H9 (cell line): ENCODE results near the gene RAB27A. TPM values are rescaled to one million over a fixed set of nuclear protein-coding genes. Genes with fewer than 3 reads are reported as not detected.
"Not testable (repeated sequence)": the region's sequence is repeated elsewhere in the genome, so short reads cannot be mapped to it uniquely, and the experiment has no call there.

Source experiments
- DNase-seq: peaks from one replicate; pipeline ENCODE4 v3.0.0-alpha.2; 2017
- H2AFZ ChIP-seq: one replicate; pipeline ENCODE4 v1.6.1; 2013; ENCODE audit warnings: mild to moderate bottlenecking, low read length, control low read depth, moderate library complexity
- H2AK5ac ChIP-seq: 2 replicates; pipeline ENCODE4 v1.6.1; 2013; ENCODE audit warnings: low read length, control low read depth, mixed read lengths; ENCODE audit not compliant: insufficient read length
- H2BK120ac ChIP-seq: one replicate; pipeline ENCODE4 v1.6.1; 2013; ENCODE audit warnings: low read depth, mild to moderate bottlenecking, low read length, control low read depth, inconsistent platforms; ENCODE audit not compliant: poor library complexity, severe bottlenecking
- H2BK12ac ChIP-seq: 2 replicates; pipeline ENCODE4 v1.6.1; 2013; ENCODE audit warnings: low read length, control low read depth, mixed read lengths, low read depth; ENCODE audit not compliant: insufficient read length
- H2BK15ac ChIP-seq: 2 replicates; pipeline ENCODE4 v1.6.1; 2013; ENCODE audit warnings: low read depth, low read length, control low read depth
- H2BK20ac ChIP-seq: one replicate; pipeline ENCODE4 v1.6.1; 2013; ENCODE audit warnings: low read depth, mild to moderate bottlenecking, low read length, control low read depth, inconsistent platforms; ENCODE audit not compliant: poor library complexity, severe bottlenecking
- H2BK5ac ChIP-seq: 2 replicates; pipeline ENCODE4 v1.6.1; 2013; ENCODE audit warnings: low read length, control low read depth, mixed read lengths; ENCODE audit not compliant: insufficient read length
- H3K14ac ChIP-seq: 2 replicates; pipeline ENCODE4 v1.6.1; 2013; ENCODE audit warnings: low read length, control low read depth; ENCODE audit not compliant: insufficient read depth
- H3K18ac ChIP-seq: 2 replicates; pipeline ENCODE4 v1.6.1; 2013; ENCODE audit warnings: low read depth, mild to moderate bottlenecking, mixed read lengths, low read length, control low read depth; ENCODE audit not compliant: insufficient read length
- H3K23ac ChIP-seq: 2 replicates; pipeline ENCODE4 v1.6.1; 2013; ENCODE audit warnings: low read length, control low read depth, mixed read lengths, low read depth; ENCODE audit not compliant: insufficient read length
- H3K23me2 ChIP-seq: 2 replicates; pipeline ENCODE4 v1.6.1; 2013; ENCODE audit warnings: low read depth, mild to moderate bottlenecking, mixed read lengths, low read length, control low read depth; ENCODE audit not compliant: insufficient read length, poor library complexity, severe bottlenecking
- H3K27ac ChIP-seq: 2 replicates; pipeline ENCODE4 v1.5.1; 2013; ENCODE audit warnings: low read length, control low read depth, mixed read lengths, low read depth; ENCODE audit not compliant: insufficient read length
- H3K27me3 ChIP-seq: 2 replicates; pipeline ENCODE4 v1.6.1; 2013; ENCODE audit warnings: low read length, control low read depth, inconsistent platforms; ENCODE audit not compliant: insufficient read depth
- H3K4ac ChIP-seq: 2 replicates; pipeline ENCODE4 v1.6.1; 2013; ENCODE audit warnings: low read depth, mild to moderate bottlenecking, control low read depth, inconsistent platforms, low read length, moderate library complexity
- H3K4me1 ChIP-seq: 2 replicates; pipeline ENCODE4 v1.6.1; 2013; ENCODE audit warnings: low read length, control low read depth, inconsistent platforms; ENCODE audit not compliant: insufficient read depth
- H3K4me2 ChIP-seq: 2 replicates; pipeline ENCODE4 v1.6.1; 2013; ENCODE audit warnings: low read length, control low read depth, mixed read lengths; ENCODE audit not compliant: insufficient read length, insufficient read depth
- H3K56ac ChIP-seq: 2 replicates; pipeline ENCODE4 v1.6.1; 2013; ENCODE audit warnings: low read depth, mild to moderate bottlenecking, mixed read lengths, low read length, control low read depth; ENCODE audit not compliant: insufficient read length
- H3K79me1 ChIP-seq: 2 replicates; pipeline ENCODE4 v1.6.1; 2013; ENCODE audit warnings: low read depth, mild to moderate bottlenecking, moderate library complexity, low read length, control low read depth, inconsistent platforms; ENCODE audit not compliant: insufficient read depth, poor library complexity, severe bottlenecking
- H3K79me2 ChIP-seq: 2 replicates; pipeline ENCODE4 v1.6.1; 2013; ENCODE audit warnings: low read length, control low read depth, inconsistent platforms; ENCODE audit not compliant: insufficient read depth
- H3K9ac ChIP-seq: 2 replicates; pipeline ENCODE4 v1.6.1; 2013; ENCODE audit warnings: low read length, control low read depth, mixed read lengths; ENCODE audit not compliant: insufficient read length; ENCODE audit errors: extremely low read depth
- H3K9me3 ChIP-seq: one replicate; pipeline ENCODE4 v1.6.1; 2013; ENCODE audit warnings: low read depth, low read length, inconsistent platforms; ENCODE audit not compliant: control insufficient read depth
- H3T11ph ChIP-seq: one replicate; pipeline ENCODE4 v1.6.1; 2013; ENCODE audit warnings: mild to moderate bottlenecking, low read length, control low read depth, inconsistent platforms
- H4K20me1 ChIP-seq: one replicate; pipeline ENCODE4 v1.6.1; 2013; ENCODE audit not compliant: control insufficient read depth, insufficient read length, insufficient read depth
- H4K5ac ChIP-seq: 2 replicates; pipeline ENCODE4 v1.6.1; 2013; ENCODE audit warnings: low read depth, mild to moderate bottlenecking, mixed read lengths, low read length, control low read depth; ENCODE audit not compliant: insufficient read length
- H4K8ac ChIP-seq: replicated peaks from 2 replicates; pipeline ENCODE4 v1.6.1; 2013; ENCODE audit warnings: low read length, control low read depth, mixed read lengths, low read depth; ENCODE audit not compliant: insufficient read length
- H4K91ac ChIP-seq: 2 replicates; pipeline ENCODE4 v1.6.1; 2013; ENCODE audit warnings: low read depth, mild to moderate bottlenecking, moderate library complexity, mixed read lengths, low read length, control low read depth; ENCODE audit not compliant: insufficient read length
- H3K27ac Mint-ChIP-seq, 3 experiments: 2 replicates in 2 of 3; 3 replicates in 1 of 3; pipeline ENCODE4 v1.8.0; 2020 to 2021; ENCODE audit warnings: mixed read lengths in 3 of 3, mild to moderate bottlenecking in 1 of 3, moderate library complexity in 1 of 3
- H3K27me3 Mint-ChIP-seq: 2 replicates; pipeline ENCODE4 v1.8.0; 2021; ENCODE audit warnings: low read depth, mild to moderate bottlenecking, moderate library complexity, mixed read lengths
- H3K36me3 Mint-ChIP-seq, 3 experiments: 2 replicates in 2 of 3; 3 replicates in 1 of 3; pipeline ENCODE4 v1.8.0; 2020 to 2021; ENCODE audit warnings: low read depth in 3 of 3, mixed read lengths in 3 of 3; ENCODE audit not compliant: insufficient read depth in 1 of 3
- H3K4me1 Mint-ChIP-seq, 2 experiments: 2 replicates each; pipeline ENCODE4 v1.8.0; 2020; ENCODE audit warnings: mixed read lengths in 2 of 2
- H3K4me3 Mint-ChIP-seq, 2 experiments: 2 replicates in 1 of 2; 3 replicates in 1 of 2; pipeline ENCODE4 v1.8.0; 2020 to 2021; ENCODE audit warnings: mild to moderate bottlenecking in 2 of 2, mixed read lengths in 2 of 2, moderate library complexity in 1 of 2
- H3K9me3 Mint-ChIP-seq, 2 experiments: 2 replicates in 1 of 2; 3 replicates in 1 of 2; pipeline ENCODE4 v1.8.0; 2020; ENCODE audit warnings: mild to moderate bottlenecking in 2 of 2, mixed read lengths in 2 of 2, moderate library complexity in 1 of 2
- CTCF ChIP-seq: fragments of 200-600 bp; sonication (generic); conservative IDR thresholded peaks from 3 replicates; pipeline ENCODE4 v1.8.0; 2021; ENCODE audit warnings: antibody characterized with exemption, mild to moderate bottlenecking
- WGBS: extraction: QIAGEN DNeasy Blood & Tissue Kit; methylation state at CpG from one replicate; pipeline ENCODE4 v1.1.7; 2013; ENCODE audit warnings: missing lambda C conversion rate, low lambda C conversion rate, mixed read lengths; ENCODE audit not compliant: insufficient read length; ENCODE audit errors: extremely low coverage; 5-methylcytosine and 5-hydroxymethylcytosine counted together
- total RNA-seq: library from RNA; stranded (reverse); gene quantifications from 2 replicates; pipeline ENCODE4 v1.2.1, GENCODE V29; 2021

The RAB27A gene
- total RNA-seq, 1 experiment from 2014 or later, result 6.8 TPM

DNA sequence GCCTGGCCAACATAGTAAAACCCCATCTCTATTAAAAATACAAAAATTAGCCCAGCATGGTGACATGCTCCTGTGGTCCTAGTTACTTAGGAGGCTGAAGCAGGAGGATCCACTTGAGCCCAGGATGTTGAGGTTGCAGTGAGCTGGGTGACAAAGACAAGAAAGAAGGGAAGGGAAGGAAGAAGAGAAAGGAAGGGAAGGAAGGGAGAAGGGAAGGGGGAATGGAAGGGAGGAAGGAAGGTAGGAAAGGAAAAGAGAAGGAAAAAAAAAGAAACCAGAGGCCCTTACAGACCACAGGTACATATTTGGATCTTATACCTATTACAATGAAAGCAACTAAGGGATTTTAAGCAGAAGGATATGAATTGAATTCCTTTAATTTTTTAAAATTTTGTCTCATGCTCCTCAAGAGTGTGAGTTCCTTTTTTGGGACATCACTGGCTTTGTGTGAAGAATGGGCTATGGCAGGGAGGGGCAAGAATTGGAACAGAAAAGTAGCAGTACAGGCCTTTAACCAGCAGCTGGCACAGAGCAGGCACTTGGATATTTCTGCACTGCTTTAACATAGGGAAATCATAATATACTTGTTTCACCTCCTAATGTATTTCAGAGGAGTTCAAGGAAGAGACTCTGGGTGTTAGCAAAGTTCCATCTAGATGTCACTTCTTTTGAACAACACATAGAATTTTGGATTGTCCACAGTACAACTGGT lies 7.9 kb downstream of the RAB27A start:
- Histone ChIP-seq H2BK15ac (no peak overlapping the region), H3K79me2 (no peaks in the 10 kb centered on the region), H3K27me3 (no peaks in the 10 kb centered on the region), H3K4me2 (no peak overlapping the region), H3K9me3 (no peaks in the 10 kb centered on the region), H3T11ph (no peak overlapping the region), H4K20me1 (no peaks in the 10 kb centered on the region), H3K79me1 (no peaks in the 10 kb centered on the region), H4K8ac (no peak overlapping the region), H4K91ac (no peak overlapping the region), H3K4me1 (no peaks in the 10 kb centered on the region), H3K9ac (no peak overlapping the region), H3K23me2 (no peaks in the 10 kb centered on the region), H3K18ac (no peak overlapping the region), H2BK5ac (no peak overlapping the region), H3K27ac (no peak overlapping the region), H2AK5ac (no peak overlapping the region), H3K23ac (no peak overlapping the region), H4K5ac (no peak overlapping the region), H2AFZ (no peak overlapping the region), H3K4ac (no peak overlapping the region), H3K14ac (no peak overlapping the region), H2BK12ac (no peak overlapping the region), H2BK20ac (no peak overlapping the region), H3K56ac (no peak overlapping the region), H2BK120ac (no peak overlapping the region)
- Mint-ChIP-seq H3K4me3 (no peak overlapping the region), H3K27ac (no peak overlapping the region; a peak in 1 of 7 replicates), H3K4me1 (peaks cover 6 to 8% of the 10 kb centered on the region in 2 experiments; a peak in 2 of 4 replicates), H3K36me3 (no peaks in the 10 kb centered on the region; a peak in 1 of 7 replicates), H3K9me3 (no peaks in the 10 kb centered on the region), H3K27me3 (no peaks in the 10 kb centered on the region)
- DNase-seq, result no peak
- no peak for TF ChIP-seq CTCF

GRCh38 chr15:55280589-55280988 lies 9.0 kb downstream of the RAB27A start:
- H3T11ph ChIP-seq, H3K23me2 ChIP-seq, H4K5ac ChIP-seq, H2BK5ac ChIP-seq, H4K20me1 ChIP-seq, H4K8ac ChIP-seq, H3K4me2 ChIP-seq, H2AK5ac ChIP-seq, H3K4ac ChIP-seq, H3K79me2 ChIP-seq, H3K36me3 Mint-ChIP-seq, H3K4me3 Mint-ChIP-seq, H3K9ac ChIP-seq, H3K27ac Mint-ChIP-seq, H3K14ac ChIP-seq, H3K27me3 ChIP-seq, H3K56ac ChIP-seq, H3K4me1 ChIP-seq, H2AFZ ChIP-seq, H2BK120ac ChIP-seq, DNase-seq, H2BK15ac ChIP-seq, H3K18ac ChIP-seq, H3K27ac ChIP-seq, H2BK12ac ChIP-seq, H2BK20ac ChIP-seq, H3K4me1 Mint-ChIP-seq, H3K79me1 ChIP-seq, H3K9me3 ChIP-seq, H3K27me3 Mint-ChIP-seq, H3K23ac ChIP-seq, H4K91ac ChIP-seq, H3K9me3 Mint-ChIP-seq: not testable (repeated sequence)
- no CpG with 5 or more reads among the region's 2 CpGs for WGBS
